Ishikawa (cell line): ENCODE data around the gene ABCG2.

ENCODE experiments used
- EGR1 ChIP-seq: IDR thresholded peaks from 2 replicates; pipeline ENCODE4 v1.6.1; 2012
- EP300 ChIP-seq: IDR thresholded peaks from 2 replicates; pipeline ENCODE4 v1.6.1; 2012; ENCODE audit warnings: borderline replicate concordance
- FOXM1 ChIP-seq: IDR thresholded peaks from 2 replicates; pipeline ENCODE4 v1.6.1; 2012; ENCODE audit warnings: low read depth, borderline replicate concordance
- MAX ChIP-seq: IDR thresholded peaks from 2 replicates; pipeline ENCODE4 v1.6.1; 2012
- NFIC ChIP-seq: IDR thresholded peaks from 2 replicates; pipeline ENCODE4 v1.6.1; 2012
- RAD21 ChIP-seq: IDR thresholded peaks from 2 replicates; pipeline ENCODE4 v1.6.1; 2012; ENCODE audit warnings: low read depth
- REST ChIP-seq: IDR thresholded peaks from 2 replicates; pipeline ENCODE4 v1.6.1; 2012; ENCODE audit warnings: low read depth, mild to moderate bottlenecking
- TAF1 ChIP-seq: IDR thresholded peaks from 2 replicates; pipeline ENCODE4 v1.6.1; 2012; ENCODE audit warnings: low read depth, mild to moderate bottlenecking
- TEAD4 ChIP-seq: IDR thresholded peaks from 2 replicates; pipeline ENCODE4 v1.6.1; 2012
- USF1 ChIP-seq: IDR thresholded peaks from 2 replicates; pipeline ENCODE4 v1.6.1; 2012

- TF ChIP-seq EP300 (no peak), NFIC (no peak), REST (no peak), TAF1 (no peak), FOXM1 (no peak), RAD21 (no peak), USF1 (no peak), EGR1 (no peak), TEAD4 (no peak), MAX (no peak)
Measured at GRCh38 chr4:88143504-88143903, 14.9 kb downstream of the ABCG2 start.
